ENCODE results near the gene ATAD3A.
"Not testable (repeated sequence)": the region's sequence is repeated elsewhere in the genome, so short reads cannot be mapped to it uniquely, and the experiment has no call there.

The ATAD3A gene

GRCh38 chr1:1507305-1507704 is 4.7 kb upstream of the ATAD3A start:
- no peak for DNase-seq
- Histone ChIP-seq H3K4me3 (ENCODE audit: low read depth, low read length) (no peak overlapping the region), H3K36me3 (peaks cover 4% of the 10 kb centered on the region), H3K27ac (no peak overlapping the region), H3K27me3 (ENCODE audit: insufficient read depth, low read depth, severe bottlenecking) (no peaks in the 10 kb centered on the region), H3K9me3 (ENCODE audit: severe bottlenecking) (no peaks in the 10 kb centered on the region)
- no peak for TF ChIP-seq CTCF (IDR thresholded peaks at IDR 0.05; ENCODE audit: low read depth, low read length)

- not testable (repeated sequence) for H3K36me3 ChIP-seq; H3K9me3 ChIP-seq (ENCODE audit: severe bottlenecking); H3K27ac ChIP-seq; H3K4me3 ChIP-seq (ENCODE audit: low read depth, low read length); DNase-seq; H3K27me3 ChIP-seq (ENCODE audit: insufficient read depth, low read depth, severe bottlenecking)
Observed at GRCh38 chr1:1508775-1509464, 3.0 kb upstream of the ATAD3A start.

- DNase-seq; H3K4me3 ChIP-seq (ENCODE audit: low read depth, low read length); H3K9me3 ChIP-seq (ENCODE audit: severe bottlenecking); H3K36me3 ChIP-seq; H3K27me3 ChIP-seq (ENCODE audit: insufficient read depth, low read depth, severe bottlenecking); H3K27ac ChIP-seq: not testable (repeated sequence)
Observed at GRCh38 chr1:1509465-1509850, 2.5 kb upstream of the ATAD3A start.

- no peak for TF ChIP-seq CTCF (IDR thresholded peaks at IDR 0.05; ENCODE audit: low read depth, low read length)
- Histone ChIP-seq H3K27ac (peak overlapping the region; percentile 99), H3K4me3 (ENCODE audit: low read depth, low read length) (peak overlapping the region; percentile 76), H3K27me3 (ENCODE audit: insufficient read depth, low read depth, severe bottlenecking) (no peaks in the 10 kb centered on the region), H3K36me3 (peaks cover 12% of the 10 kb centered on the region), H3K9me3 (ENCODE audit: severe bottlenecking) (no peaks in the 10 kb centered on the region)
- DNase-seq, result peak; percentile 80
Observed at GRCh38 chr1:1510912-1511532, 940 bp upstream of the ATAD3A start.

GRCh38 chr1:1512425-1512824 is 463 bp downstream of the ATAD3A start:
- not testable (repeated sequence) for H3K27ac ChIP-seq; DNase-seq; H3K9me3 ChIP-seq (ENCODE audit: severe bottlenecking); H3K27me3 ChIP-seq (ENCODE audit: insufficient read depth, low read depth, severe bottlenecking)
- Histone ChIP-seq H3K36me3 (peaks cover 22% of the 10 kb centered on the region), H3K4me3 (ENCODE audit: low read depth, low read length) (peak overlapping the region; percentile 51)

GRCh38 chr1:1513675-1514074 is 1.7 kb downstream of the ATAD3A start:
- H3K4me3 ChIP-seq (ENCODE audit: low read depth, low read length), result not testable (repeated sequence)

GRCh38 chr1:1514376-1514775 is 2.4 kb downstream of the ATAD3A start:
- H3K36me3 ChIP-seq, result peaks cover 31% of the 10 kb centered on the region
- not testable (repeated sequence) for H3K27me3 ChIP-seq (ENCODE audit: insufficient read depth, low read depth, severe bottlenecking); H3K9me3 ChIP-seq (ENCODE audit: severe bottlenecking); H3K27ac ChIP-seq; DNase-seq; H3K4me3 ChIP-seq (ENCODE audit: low read depth, low read length)

More at GRCh38 chr1:1513675-1514074, 1.7 kb downstream of the ATAD3A start:
- not testable (repeated sequence) for H3K27ac ChIP-seq; DNase-seq; H3K9me3 ChIP-seq (ENCODE audit: severe bottlenecking); H3K27me3 ChIP-seq (ENCODE audit: insufficient read depth, low read depth, severe bottlenecking)
- H3K36me3 ChIP-seq, result peaks cover 29% of the 10 kb centered on the region

- H3K9me3 ChIP-seq (ENCODE audit: severe bottlenecking); DNase-seq; H3K27me3 ChIP-seq (ENCODE audit: insufficient read depth, low read depth, severe bottlenecking); H3K4me3 ChIP-seq (ENCODE audit: low read depth, low read length); H3K27ac ChIP-seq: not testable (repeated sequence)
- H3K36me3 ChIP-seq, result peaks cover 42% of the 10 kb centered on the region
Observed at GRCh38 chr1:1516923-1517322, 5.0 kb downstream of the ATAD3A start.
